IPS-15b (cell line): Measurements from ENCODE around the gene MYD88.

Experiments used
- H3K27me3 ChIP-seq: one replicate; pipeline ENCODE4 v1.6.1; 2013; ENCODE audit warnings: low read length; ENCODE audit not compliant: control insufficient read depth, insufficient read depth
- H3K36me3 ChIP-seq: one replicate; pipeline ENCODE4 v1.6.1; 2013; ENCODE audit warnings: low read length; ENCODE audit not compliant: control insufficient read depth, insufficient read depth
- H3K4me1 ChIP-seq: one replicate; pipeline ENCODE4 v1.6.1; 2013; ENCODE audit warnings: mild to moderate bottlenecking, low read length; ENCODE audit not compliant: control insufficient read depth, insufficient read depth
- H3K4me3 ChIP-seq: one replicate; pipeline ENCODE4 v1.5.1; 2013; ENCODE audit warnings: low read depth, low read length
- H3K9ac ChIP-seq: one replicate; pipeline ENCODE4 v1.6.1; 2013; ENCODE audit warnings: low read depth, mild to moderate bottlenecking, low read length
- H3K9me3 ChIP-seq: one replicate; pipeline ENCODE4 v1.6.1; 2013; ENCODE audit warnings: mild to moderate bottlenecking, low read length; ENCODE audit not compliant: control insufficient read depth, insufficient read depth

The MYD88 gene

GRCh38 chr3:38122712-38123290 lies 15.7 kb upstream of the MYD88 start:
- H3K36me3 ChIP-seq = peaks cover 49% of the 10 kb centered on the region

DNA sequence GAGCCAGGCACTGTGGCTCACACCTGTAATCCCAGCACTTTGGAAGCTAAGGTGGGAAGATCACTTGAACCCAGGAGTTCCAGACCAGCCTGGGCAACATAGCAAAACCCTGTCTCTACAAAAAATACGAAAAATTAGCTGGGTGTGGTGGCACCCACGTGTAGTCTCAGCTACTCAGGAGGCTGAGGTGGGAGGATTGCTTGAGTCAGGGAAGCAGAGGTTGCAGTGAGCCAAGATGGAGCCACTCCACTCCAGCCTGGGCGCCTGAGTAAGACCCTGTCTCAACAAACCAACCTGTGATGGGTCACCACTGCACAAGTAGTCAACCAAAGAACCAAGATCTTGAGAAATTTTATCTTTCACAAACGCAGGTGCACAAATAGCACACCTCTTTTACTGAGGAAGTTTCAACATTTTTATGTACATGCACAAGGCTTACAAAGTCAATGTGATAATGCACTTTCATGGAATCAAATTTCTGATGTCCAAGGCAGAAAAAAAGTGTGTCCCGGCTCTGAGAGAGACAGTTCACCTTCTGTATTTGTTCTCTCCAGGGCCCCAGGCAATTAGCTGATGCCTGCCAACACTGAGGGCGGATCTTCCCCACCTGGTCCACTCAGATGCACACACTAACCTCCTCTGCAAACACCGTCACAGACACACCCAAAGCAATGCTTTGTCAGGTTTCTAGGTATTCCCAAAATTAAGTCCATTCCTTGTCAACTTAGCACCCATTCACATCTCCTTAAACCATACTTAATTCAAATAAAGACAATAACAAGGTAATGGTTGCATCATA lies 13.9 kb upstream of the MYD88 start:
- Histone ChIP-seq H3K36me3 (peaks cover 61% of the 10 kb centered on the region), H3K4me3 (no peak overlapping the region), H3K9me3 (no peaks in the 10 kb centered on the region), H3K4me1 (no peaks in the 10 kb centered on the region), H3K27me3 (no peaks in the 10 kb centered on the region), H3K9ac (no peak overlapping the region)

More at GRCh38 chr3:38122712-38123290, 15.7 kb upstream of the MYD88 start:
- Histone ChIP-seq H3K4me1 (no peaks in the 10 kb centered on the region), H3K27me3 (no peaks in the 10 kb centered on the region), H3K4me3 (no peak overlapping the region), H3K9me3 (no peaks in the 10 kb centered on the region), H3K9ac (no peak overlapping the region)

- Histone ChIP-seq H3K36me3 (peaks cover 61% of the 10 kb centered on the region), H3K27me3 (no peaks in the 10 kb centered on the region), H3K4me3 (no peak overlapping the region), H3K9ac (no peak overlapping the region), H3K4me1 (no peaks in the 10 kb centered on the region), H3K9me3 (no peaks in the 10 kb centered on the region)
Observed at GRCh38 chr3:38125305-38126120, 12.9 kb upstream of the MYD88 start.

GRCh38 chr3:38126121-38126892 lies 12.2 kb upstream of the MYD88 start:
- no peak overlapping the region for H3K9ac ChIP-seq
- no peaks in the 10 kb centered on the region for H3K4me1 ChIP-seq
- no peak overlapping the region for H3K4me3 ChIP-seq
- no peaks in the 10 kb centered on the region for H3K9me3 ChIP-seq
- no peaks in the 10 kb centered on the region for H3K27me3 ChIP-seq
- peaks cover 58% of the 10 kb centered on the region for H3K36me3 ChIP-seq

- Histone ChIP-seq H3K27me3 (no peaks in the 10 kb centered on the region), H3K4me1 (no peaks in the 10 kb centered on the region), H3K9me3 (no peaks in the 10 kb centered on the region), H3K36me3 (peaks cover 52% of the 10 kb centered on the region), H3K9ac (no peak overlapping the region), H3K4me3 (no peak overlapping the region)
Observed at GRCh38 chr3:38127611-38128302, 10.7 kb upstream of the MYD88 start.

GRCh38 chr3:38128303-38128655 lies 10.2 kb upstream of the MYD88 start:
- Histone ChIP-seq H3K9ac (no peak overlapping the region), H3K9me3 (no peaks in the 10 kb centered on the region), H3K36me3 (peaks cover 52% of the 10 kb centered on the region), H3K4me3 (no peak overlapping the region), H3K27me3 (no peaks in the 10 kb centered on the region), H3K4me1 (no peaks in the 10 kb centered on the region)

DNA sequence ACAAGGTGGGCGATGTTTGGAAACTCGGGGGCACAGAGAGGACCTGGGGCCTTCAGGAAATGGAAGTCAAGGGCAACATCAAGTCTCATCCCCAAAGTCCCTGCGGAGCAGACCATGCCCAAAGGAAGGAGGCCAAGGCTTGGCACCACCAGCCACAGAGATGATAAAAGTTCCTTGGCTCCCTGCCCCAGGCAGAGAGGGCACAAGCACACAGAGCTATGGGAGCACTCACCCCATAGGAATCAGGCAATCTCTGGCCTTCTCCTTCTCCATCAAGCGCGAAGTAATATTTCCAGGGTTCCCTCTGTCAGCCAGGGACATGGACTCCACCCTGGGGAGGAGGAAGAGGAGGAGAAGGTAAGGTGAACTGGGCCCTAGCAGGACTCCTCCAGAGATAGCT lies 9.4 kb upstream of the MYD88 start:
- no peak overlapping the region for H3K4me3 ChIP-seq
- H3K9me3 ChIP-seq = no peaks in the 10 kb centered on the region
- H3K4me1 ChIP-seq = no peaks in the 10 kb centered on the region
- H3K36me3 ChIP-seq = peaks cover 52% of the 10 kb centered on the region
- no peak overlapping the region for H3K9ac ChIP-seq
- no peaks in the 10 kb centered on the region for H3K27me3 ChIP-seq

- Histone ChIP-seq H3K4me3 (no peak overlapping the region), H3K27me3 (no peaks in the 10 kb centered on the region), H3K4me1 (no peaks in the 10 kb centered on the region), H3K36me3 (peaks cover 46% of the 10 kb centered on the region), H3K9me3 (no peaks in the 10 kb centered on the region), H3K9ac (no peak overlapping the region)
Observed at GRCh38 chr3:38130631-38131065, 7.8 kb upstream of the MYD88 start.

- H3K9ac ChIP-seq = no peak overlapping the region
- H3K27me3 ChIP-seq = no peaks in the 10 kb centered on the region
- no peaks in the 10 kb centered on the region for H3K9me3 ChIP-seq
- H3K4me3 ChIP-seq = no peak overlapping the region
- no peaks in the 10 kb centered on the region for H3K4me1 ChIP-seq
- H3K36me3 ChIP-seq = peaks cover 35% of the 10 kb centered on the region
Observed at GRCh38 chr3:38131621-38132369, 6.7 kb upstream of the MYD88 start.

DNA sequence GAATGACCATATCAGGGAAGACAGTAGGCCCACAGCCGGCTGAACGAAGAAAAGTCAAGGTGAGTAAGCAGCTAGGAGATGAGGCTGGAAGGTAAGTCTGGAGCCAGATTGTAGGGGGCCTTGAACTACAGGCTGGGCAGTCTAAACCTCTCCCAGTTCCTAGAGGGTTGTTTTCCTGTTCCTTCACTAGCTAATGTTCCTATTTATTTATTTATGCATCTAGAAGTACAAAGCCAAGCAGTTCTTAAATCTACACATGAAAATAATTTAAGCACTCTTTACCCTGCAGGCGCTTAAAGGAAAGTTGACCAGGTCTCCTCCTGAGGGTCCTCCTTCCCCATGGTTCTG lies 5.3 kb upstream of the MYD88 start:
- Histone ChIP-seq H3K9ac (no peak overlapping the region), H3K27me3 (no peaks in the 10 kb centered on the region), H3K36me3 (peaks cover 23% of the 10 kb centered on the region), H3K4me1 (no peaks in the 10 kb centered on the region), H3K9me3 (no peaks in the 10 kb centered on the region), H3K4me3 (no peak overlapping the region)
